HEK293 (cell line): Measurements from ENCODE around the gene PARK7.

Source experiments
- CTCF ChIA-PET: fragments of 350-600 bp; formaldehyde crosslinking; extraction: SDS; loops from one replicate; lab custom pipeline; 2021; ENCODE audit warnings: antibody characterized with exemption; lab: Yijun Ruan, JAX
- POLR2A ChIA-PET: fragments of 300-600 bp; formaldehyde crosslinking; extraction: SDS; loops from one replicate; lab custom pipeline; 2020; ENCODE audit warnings: antibody characterized with exemption, inconsistent platforms; lab: Yijun Ruan, JAX
- H3K27ac ChIP-seq: fragments of 200-500 bp; sonication (Bioruptor generic); 2 replicates; pipeline ENCODE4 v1.5.1; 2014; ENCODE audit warnings: low read depth, low read length, control low read depth, inconsistent platforms; ENCODE audit errors: extremely low read depth
- H3K36me3 ChIP-seq, 2 experiments: fragments of 200-500 bp in 1 of 2; sonication (Bioruptor generic) in 1 of 2; 1 replicate in 1 of 2; 2 replicates in 1 of 2; pipeline ENCODE4 v1.5.1; 2014 to 2017; ENCODE audit warnings: inconsistent platforms in 2 of 2, low read length in 2 of 2; ENCODE audit not compliant: control insufficient read depth in 2 of 2, insufficient read depth in 1 of 2
- H3K4me1 ChIP-seq: fragments of 200-500 bp; sonication (Bioruptor generic); 2 replicates; pipeline ENCODE4 v1.5.1; 2014; ENCODE audit warnings: mild to moderate bottlenecking, low read length, inconsistent platforms; ENCODE audit not compliant: control insufficient read depth, insufficient read depth
- H3K4me3 ChIP-seq: 2 replicates; pipeline ENCODE4 v1.5.1; 2011; ENCODE audit warnings: low read depth, mild to moderate bottlenecking, control low read depth, low read length, moderate library complexity
- H3K9me3 ChIP-seq: fragments of 200-500 bp; sonication (Bioruptor generic); 2 replicates; pipeline ENCODE4 v1.5.1; 2014; ENCODE audit warnings: low read depth, low read length, inconsistent platforms; ENCODE audit not compliant: control insufficient read depth, insufficient read depth
- BCL11A ChIP-seq: fragments of 450-650 bp; formaldehyde crosslinking; IDR thresholded peaks from 2 replicates; pipeline ENCODE4 v1.5.1; 2016; ENCODE audit warnings: low read depth, missing biosample characterization, missing genetic modification characterization
- CTCF ChIP-seq: fragments of 450-650 bp; formaldehyde crosslinking; IDR thresholded peaks from 2 replicates; pipeline ENCODE4 v1.5.1; 2016; ENCODE audit warnings: missing biosample characterization, missing genetic modification characterization
- ELK4 ChIP-seq: IDR thresholded peaks from 2 replicates; pipeline ENCODE4 v1.6.1; 2011; ENCODE audit warnings: mild to moderate bottlenecking, low read depth, low read length, borderline replicate concordance
- MZF1 ChIP-seq: fragments of 450-650 bp; formaldehyde crosslinking; IDR thresholded peaks from 2 replicates; pipeline ENCODE4 v1.5.1; 2017; ENCODE audit warnings: missing biosample characterization, missing genetic modification characterization, borderline replicate concordance
- PRDM10 ChIP-seq: fragments of 450-650 bp; formaldehyde crosslinking; IDR thresholded peaks from 2 replicates; pipeline ENCODE4 v1.5.1; 2016; ENCODE audit warnings: missing biosample characterization, missing genetic modification characterization
- SP7 ChIP-seq: fragments of 450-650 bp; formaldehyde crosslinking; IDR thresholded peaks from 2 replicates; pipeline ENCODE4 v1.5.1; 2016; ENCODE audit warnings: missing biosample characterization, missing genetic modification characterization
- ZBTB21 ChIP-seq: fragments of 450-650 bp; formaldehyde crosslinking; IDR thresholded peaks from 2 replicates; pipeline ENCODE4 v1.5.1; 2017; ENCODE audit warnings: missing biosample characterization, missing genetic modification characterization
- ZNF121 ChIP-seq: fragments of 450-650 bp; formaldehyde crosslinking; IDR thresholded peaks from 2 replicates; pipeline ENCODE4 v1.5.1; 2016; ENCODE audit warnings: missing biosample characterization, missing genetic modification characterization
- ZNF132 ChIP-seq: fragments of 450-650 bp; formaldehyde crosslinking; IDR thresholded peaks from 2 replicates; pipeline ENCODE4 v1.5.1; 2017; ENCODE audit warnings: missing biosample characterization, missing genetic modification characterization, borderline replicate concordance
- ZNF184 ChIP-seq: fragments of 450-650 bp; IDR thresholded peaks from 2 replicates; pipeline ENCODE4 v1.5.1; 2018; ENCODE audit warnings: missing biosample characterization, mild to moderate bottlenecking, missing genetic modification characterization
- ZNF335 ChIP-seq: fragments of 450-650 bp; formaldehyde crosslinking; conservative IDR thresholded peaks from 2 replicates; pipeline ENCODE4 v1.5.1; 2016; ENCODE audit warnings: missing biosample characterization, missing genetic modification characterization
- ZNF354C ChIP-seq: fragments of 450-650 bp; formaldehyde crosslinking; IDR thresholded peaks from 2 replicates; pipeline ENCODE4 v1.5.1; 2016; ENCODE audit warnings: missing biosample characterization, missing genetic modification characterization, low read depth, borderline replicate concordance
- ZNF391 ChIP-seq: fragments of 450-650 bp; formaldehyde crosslinking; IDR thresholded peaks from 2 replicates; pipeline ENCODE4 v1.5.1; 2016; ENCODE audit warnings: low read depth, missing biosample characterization, missing genetic modification characterization, borderline replicate concordance
- ZNF571 ChIP-seq: fragments of 450-650 bp; formaldehyde crosslinking; IDR thresholded peaks from 2 replicates; pipeline ENCODE4 v1.5.0; 2017; ENCODE audit warnings: missing biosample characterization, missing genetic modification characterization
- ZNF600 ChIP-seq: fragments of 450-650 bp; formaldehyde crosslinking; IDR thresholded peaks from 2 replicates; pipeline ENCODE4 v1.5.1; 2016; ENCODE audit warnings: missing biosample characterization, missing genetic modification characterization
- ZNF654 ChIP-seq: fragments of 450-650 bp; formaldehyde crosslinking; IDR thresholded peaks from 2 replicates; pipeline ENCODE4 v1.5.1; 2016; ENCODE audit warnings: low read depth, missing biosample characterization, missing genetic modification characterization
- ZNF660 ChIP-seq: fragments of 450-650 bp; IDR thresholded peaks from 2 replicates; pipeline ENCODE4 v1.5.1; 2018; ENCODE audit warnings: missing biosample characterization, mild to moderate bottlenecking, missing genetic modification characterization
- ZNF670 ChIP-seq: fragments of 450-650 bp; formaldehyde crosslinking; IDR thresholded peaks from 2 replicates; pipeline ENCODE4 v1.5.1; 2016; ENCODE audit warnings: missing biosample characterization, missing genetic modification characterization, low read depth

The PARK7 gene

GRCh38 chr1:7971024-7971423, 9.5 kb downstream of the PARK7 start:
- CTCF ChIA-PET, result no interaction called here
- Histone ChIP-seq H3K36me3 (peaks cover 68 to 79% of the 10 kb centered on the region in 2 experiments), H3K27ac (no peak overlapping the region), H3K4me3 (no peak overlapping the region), H3K4me1 (no peaks in the 10 kb centered on the region), H3K9me3 (no peaks in the 10 kb centered on the region)
- TF ChIP-seq ELK4 (no peak), ZNF571 (no peak), ZNF660 (tag by site-specific recombination) (no peak), CTCF (tag by site-specific recombination) (no peak), ZNF654 (tag by site-specific recombination) (no peak)
- POLR2A ChIA-PET, result interaction anchor here (1.4 kb wide), 1 partner anchor 10 kb away, joined by 4 read pairs; the partner anchor contains the start of gene PARK7

- Histone ChIP-seq H3K4me1 (no peaks in the 10 kb centered on the region), H3K36me3 (peaks cover 62 to 77% of the 10 kb centered on the region in 2 experiments), H3K27ac (no peak overlapping the region), H3K4me3 (no peak overlapping the region), H3K9me3 (no peaks in the 10 kb centered on the region)
- TF ChIP-seq ZNF184 (tag by site-specific recombination) (peak; percentile 99), ZNF670 (tag by site-specific recombination) (no peak)
- ChIA-PET POLR2A (no interaction called here), CTCF (interaction anchor here (0.7 to 6.1 kb wide), 5 partner anchors 9 to 343 kb away, joined by 3 to 81 read pairs (median 5); no protein-coding TSS in a partner anchor)
These were observed 10.8 kb downstream of the PARK7 start for GRCh38 chr1:7972285-7972684.

GRCh38 chr1:7973086-7973485, 11.6 kb downstream of the PARK7 start:
- Histone ChIP-seq H3K4me1 (no peaks in the 10 kb centered on the region), H3K9me3 (no peaks in the 10 kb centered on the region), H3K4me3 (no peak overlapping the region), H3K27ac (no peak overlapping the region), H3K36me3 (peaks cover 58 to 73% of the 10 kb centered on the region in 2 experiments)
- TF ChIP-seq ZNF335 (no peak), ZNF391 (tag by site-specific recombination) (no peak)
- CTCF ChIA-PET, result interaction anchor here (0.8 to 6.1 kb wide), 5 partner anchors 10 to 342 kb away, joined by 3 to 81 read pairs (median 5); no protein-coding TSS in a partner anchor
- POLR2A ChIA-PET, result interaction anchor here (0.7 kb wide), 1 partner anchor 354 kb away, joined by 3 read pairs; no protein-coding TSS in a partner anchor

GRCh38 chr1:7975212-7975865, 13.8 kb downstream of the PARK7 start:
- Histone ChIP-seq H3K4me3 (no peak overlapping the region), H3K27ac (no peak overlapping the region), H3K36me3 (peaks cover 57 to 73% of the 10 kb centered on the region in 2 experiments), H3K9me3 (no peaks in the 10 kb centered on the region), H3K4me1 (no peaks in the 10 kb centered on the region)
- ChIA-PET POLR2A (interaction anchor here (0.6 to 1.5 kb wide), 6 partner anchors 12 to 375 kb away, joined by 3 to 6 read pairs (median 3); partner anchors contain the start of gene PARK7), CTCF (interaction anchor here (0.6 to 6.1 kb wide), 66 partner anchors 9 to 1029 kb away, joined by 3 to 81 read pairs (median 4); partner anchors contain the start of gene SLC45A1)
- TF ChIP-seq ZNF121 (tag by site-specific recombination) (no peak), BCL11A (tag by site-specific recombination) (peak; percentile 41; the same call in 1 of the 2 replicates), MZF1 (tag by site-specific recombination) (no peak), ZNF354C (no peak), PRDM10 (no peak), ZNF600 (tag by site-specific recombination) (0 out of 2 replicates have a peak, but pooled peaks have one; percentile 11), ELK4 (no peak), ZNF654 (tag by site-specific recombination) (peak; percentile 71), ZNF132 (tag by site-specific recombination) (no peak), ZBTB21 (no peak), SP7 (tag by site-specific recombination) (peak; percentile 26; the same call in 1 of the 2 replicates)
